Measurements from ENCODE around the gene VILL.

VILL gene

GRCh38 chr3:38015984-38016383 is 25.4 kb downstream of the VILL start:
- no peak overlapping the region for H3K9ac ChIP-seq (ENCODE audit: low read length)

GRCh38 chr3:38016410-38016809 is 25.8 kb downstream of the VILL start:
- H3K4me1 ChIP-seq (ENCODE audit: insufficient read depth, low read length, severe bottlenecking): no peaks in the 10 kb centered on the region
- no peaks in the 10 kb centered on the region for H4K20me1 ChIP-seq (ENCODE audit: insufficient read depth, low read length)
- no peak overlapping the region for H3K9ac ChIP-seq (ENCODE audit: low read length)
- no peaks in the 10 kb centered on the region for H3K79me2 ChIP-seq (ENCODE audit: insufficient read depth, low read length)
- H2AFZ ChIP-seq (ENCODE audit: low read length): no peak overlapping the region
- peaks cover 11% of the 10 kb centered on the region for H3K36me3 ChIP-seq (ENCODE audit: insufficient read depth, low read length)
- no peaks in the 10 kb centered on the region for H3F3A ChIP-seq (ENCODE audit: insufficient read depth, low read length)
- no peaks in the 10 kb centered on the region for H3K27me3 ChIP-seq (ENCODE audit: insufficient read depth, low read length)
- no peak overlapping the region for H3K4me3 ChIP-seq (ENCODE audit: low read depth, low read length, poor library complexity, severe bottlenecking)
- no peaks in the 10 kb centered on the region for H3K9me3 ChIP-seq (ENCODE audit: low read length)
- H3K4me2 ChIP-seq (ENCODE audit: low read length): no peak overlapping the region
- no peak overlapping the region for H3K27ac ChIP-seq (ENCODE audit: low read depth, low read length, poor library complexity, severe bottlenecking)
- no peaks in the 10 kb centered on the region for H3K9me2 ChIP-seq (ENCODE audit: low read depth, low read length)
- TF ChIP-seq CTCF (IDR thresholded peaks at IDR 0.05; ENCODE audit: low read length) (no peak), EZH2 (IDR thresholded peaks at IDR 0.05; ENCODE audit: borderline replicate concordance, low read length) (no peak)

More at GRCh38 chr3:38015984-38016383, 25.4 kb downstream of the VILL start:
- TF ChIP-seq CTCF (IDR thresholded peaks at IDR 0.05; ENCODE audit: low read length) (no peak), EZH2 (IDR thresholded peaks at IDR 0.05; ENCODE audit: borderline replicate concordance, low read length) (no peak)
- no peaks in the 10 kb centered on the region for H3K27me3 ChIP-seq (ENCODE audit: insufficient read depth, low read length)
- H3F3A ChIP-seq (ENCODE audit: insufficient read depth, low read length): no peaks in the 10 kb centered on the region
- peaks cover 11% of the 10 kb centered on the region for H3K36me3 ChIP-seq (ENCODE audit: insufficient read depth, low read length)
- no peaks in the 10 kb centered on the region for H3K79me2 ChIP-seq (ENCODE audit: insufficient read depth, low read length)
- H3K9me2 ChIP-seq (ENCODE audit: low read depth, low read length): no peaks in the 10 kb centered on the region
- no peaks in the 10 kb centered on the region for H3K4me1 ChIP-seq (ENCODE audit: insufficient read depth, low read length, severe bottlenecking)
- no peak overlapping the region for H3K27ac ChIP-seq (ENCODE audit: low read depth, low read length, poor library complexity, severe bottlenecking)
- H3K4me2 ChIP-seq (ENCODE audit: low read length): no peak overlapping the region
- H4K20me1 ChIP-seq (ENCODE audit: insufficient read depth, low read length): no peaks in the 10 kb centered on the region
- H2AFZ ChIP-seq (ENCODE audit: low read length): no peak overlapping the region
- H3K9me3 ChIP-seq (ENCODE audit: low read length): no peaks in the 10 kb centered on the region
- no peak overlapping the region for H3K4me3 ChIP-seq (ENCODE audit: low read depth, low read length, poor library complexity, severe bottlenecking)

- Histone ChIP-seq H3K9me3 (ENCODE audit: low read length) (no peaks in the 10 kb centered on the region), H3K27me3 (ENCODE audit: insufficient read depth, low read length) (no peaks in the 10 kb centered on the region), H3K4me2 (ENCODE audit: low read length) (no peak overlapping the region), H3K4me3 (ENCODE audit: low read depth, low read length, poor library complexity, severe bottlenecking) (no peak overlapping the region), H3F3A (ENCODE audit: insufficient read depth, low read length) (no peaks in the 10 kb centered on the region), H4K20me1 (ENCODE audit: insufficient read depth, low read length) (no peaks in the 10 kb centered on the region), H3K9me2 (ENCODE audit: low read depth, low read length) (no peaks in the 10 kb centered on the region), H3K9ac (ENCODE audit: low read length) (no peak overlapping the region), H3K79me2 (ENCODE audit: insufficient read depth, low read length) (no peaks in the 10 kb centered on the region), H2AFZ (ENCODE audit: low read length) (no peak overlapping the region), H3K27ac (ENCODE audit: low read depth, low read length, poor library complexity, severe bottlenecking) (no peak overlapping the region), H3K36me3 (ENCODE audit: insufficient read depth, low read length) (peaks cover 11% of the 10 kb centered on the region), H3K4me1 (ENCODE audit: insufficient read depth, low read length, severe bottlenecking) (no peaks in the 10 kb centered on the region)
- TF ChIP-seq EZH2 (IDR thresholded peaks at IDR 0.05; ENCODE audit: borderline replicate concordance, low read length) (no peak), CTCF (IDR thresholded peaks at IDR 0.05; ENCODE audit: low read length) (no peak)
Measured at GRCh38 chr3:38016847-38017444, 26.4 kb downstream of the VILL start.

Data from OCI-LY1 (cell line).